ENCODE measurements around the gene BAD. TPM values are rescaled to one million over a fixed set of nuclear protein-coding genes. Genes with fewer than 3 reads are reported as not detected.

BAD gene
- total and polyA plus RNA-seq, 12 donors = 9.5 to 219 (median 101) TPM

- peaks cover 0 to 18% of the 10 kb centered on the region in 2 donors for H3K36me3 ChIP-seq (replicated peaks in 1 of 2)
- H3K9me3 ChIP-seq (replicated peaks in 1 of 3) = no peaks in the 10 kb centered on the region
- DNase-seq = peak in 1 of 7 donors; percentile 25
- H3K27me3 ChIP-seq = no peaks in the 10 kb centered on the region
- 72 to 90% (median 79%) methylated on average over 6 to 8 of the region's 8 CpGs for WGBS, 4 donors
- TF ChIP-seq POLR2A (IDR thresholded peaks at IDR 0.05) (no peak), CTCF (IDR thresholded peaks at IDR 0.05) (no peak)
- H3K27ac ChIP-seq = no peak overlapping the region
- H3K4me1 ChIP-seq (replicated peaks in 1 of 2) = peaks cover 35 to 51% of the 10 kb centered on the region in 2 donors
- H3K4me3 ChIP-seq = no peak overlapping the region
- intact Hi-C loops (cut with DNase I) = no loop called here
Measured at GRCh38 chr11:64243236-64243854, 41.1 kb downstream of the BAD start.

GRCh38 chr11:64241491-64242374, 42.7 kb downstream of the BAD start:
- peaks cover 32 to 44% of the 10 kb centered on the region in 2 donors for H3K4me1 ChIP-seq (replicated peaks in 1 of 2)
- H3K9me3 ChIP-seq (replicated peaks in 1 of 3) = no peaks in the 10 kb centered on the region
- peak in 1 of 2 donors; percentile 5 for TF ChIP-seq POLR2A (IDR thresholded peaks at IDR 0.05)
- TF ChIP-seq CTCF (IDR thresholded peaks at IDR 0.05) = peak in 1 of 6 experiments; percentile 6
- peak in 6 of 7 donors; percentile 53 to 74 (median 67) for DNase-seq
- peak overlapping the region; percentile 63 to 99 (median 97) for H3K27ac ChIP-seq
- H3K4me3 ChIP-seq = peak overlapping the region; percentile 38 to 99 (median 91)
- no peaks in the 10 kb centered on the region for H3K27me3 ChIP-seq
- intact Hi-C loops (cut with DNase I) = no loop called here
- H3K36me3 ChIP-seq (replicated peaks in 1 of 2) = peaks cover 0 to 31% of the 10 kb centered on the region in 2 donors
- 0 to 1% (median 1%) methylated on average over 3 to 63 of the region's 63 CpGs for WGBS, 4 donors

GRCh38 chr11:64241241-64241490, 43.3 kb downstream of the BAD start:
- Histone ChIP-seq H3K36me3 (replicated peaks in 1 of 2) (peaks cover 0 to 31% of the 10 kb centered on the region in 2 donors), H3K4me3 (peak overlapping the region in 3 of 4 donors; percentile 22 to 99 (median 71)), H3K27me3 (no peaks in the 10 kb centered on the region), H3K4me1 (replicated peaks in 1 of 2) (peaks cover 32 to 43% of the 10 kb centered on the region in 2 donors), H3K9me3 (replicated peaks in 1 of 3) (no peaks in the 10 kb centered on the region), H3K27ac (peak overlapping the region; percentile 80 to 99 (median 97))
- intact Hi-C loops (cut with DNase I) = no loop called here
- peak; percentile 100 for DNase-seq
- TF ChIP-seq CTCF (IDR thresholded peaks at IDR 0.05) (no peak), POLR2A (IDR thresholded peaks at IDR 0.05) (no peak)
- WGBS, 4 donors = 0 to 1% (median 1%) methylated on average over 20 to 24 of the region's 24 CpGs; no CpG with 5 or more reads in 1 of the 4 donors

- peak within 1 kb of the TSS; percentile 71 to 99 (median 91) for H3K4me3 ChIP-seq
- TF ChIP-seq POLR2A (IDR thresholded peaks at IDR 0.05) (peak; percentile 71 to 94), CTCF (IDR thresholded peaks at IDR 0.05) (no peak)
- intact Hi-C loops (cut with DNase I) = no loop called here
- H3K9me3 ChIP-seq (replicated peaks in 1 of 3) = no peaks in the 10 kb centered on the region
- 0 to 3% (median 1%) methylated on average over 17 to 58 of the region's 58 CpGs for WGBS, 4 donors
- H3K27me3 ChIP-seq = no peaks in the 10 kb centered on the region
- DNase-seq = peak; percentile 97 to 99 (median 98)
- H3K27ac ChIP-seq = peak within 1 kb of the TSS; percentile 80 to 99 (median 97)
- H3K36me3 ChIP-seq (replicated peaks in 1 of 2) = peaks cover 0 to 31% of the 10 kb centered on the region in 2 donors
- peaks cover 29 to 41% of the 10 kb centered on the region in 2 donors for H3K4me1 ChIP-seq (replicated peaks in 1 of 2)
Measured at GRCh38 chr11:64240435-64241240, 43.8 kb downstream of the BAD start, which contains the start of gene FKBP2. TSS of gene FKBP2 (plus strand) at chr11:64241095. CDS start at chr11:64242388, 1,293 bp downstream.
